Tibial artery (tissue), 4 donors: ENCODE data around the gene AGPS.

Experiments
- DNase-seq, 2 donors: peaks; one replicate each; pipeline ENCODE4 v3.0.0-alpha.2; 2019
- H3K27ac ChIP-seq, 2 donors: fragments of 200-600 bp; sonication (generic) in 1 of 2; 1 replicate in 1 of 2; 2 replicates in 1 of 2; pipeline ENCODE4 v1.5.1; 2018 to 2019; ENCODE audit warnings: mild to moderate bottlenecking in 1 of 2
- H3K27me3 ChIP-seq, 2 donors: fragments of 200-600 bp; sonication (generic) in 1 of 2; one replicate each; pipeline versions ENCODE4 v1.5.1 to v1.6.0; 2016 to 2019
- H3K36me3 ChIP-seq, 3 donors: fragments of 200-600 bp; sonication (generic) in 2 of 3; one replicate each; pipeline ENCODE4 v1.5.1; 2016 to 2019; ENCODE audit warnings: mild to moderate bottlenecking in 2 of 3
- H3K4me1 ChIP-seq, 4 donors: fragments of 200-600 bp; sonication (generic) in 2 of 4; 1 replicate in 3 of 4; 2 replicates in 1 of 4; pipeline ENCODE4 v1.5.1; 2016 to 2019
- H3K4me3 ChIP-seq, 2 donors: fragments of 200-600 bp; sonication (generic) in 1 of 2; 1 replicate in 1 of 2; 2 replicates in 1 of 2; pipeline ENCODE4 v1.5.1; 2018 to 2019; ENCODE audit warnings: mild to moderate bottlenecking in 2 of 2
- H3K9me3 ChIP-seq, 3 donors: fragments of 200-600 bp; sonication (generic) in 1 of 3; one replicate each; pipeline ENCODE4 v1.5.1; 2016 to 2019
- CTCF ChIP-seq, 2 experiments: fragments of 200-600 bp in 1 of 2; fragments of 450-650 bp in 1 of 2; IDR thresholded peaks; one replicate each; pipeline ENCODE4 v1.5.1; 2017 to 2019; ENCODE audit warnings: antibody characterized with exemption in 2 of 2, mild to moderate bottlenecking in 1 of 2, moderate library complexity in 1 of 2
- intact Hi-C: fragments of 100-400 bp; cut with DNase I; formaldehyde crosslinking; loops from one replicate; pipeline ENCODE4 v1.15.0; 2023; ENCODE audit warnings: low total_unique reads

Gene AGPS

GRCh38 chr2:177528351-177528933 lies 135.9 kb downstream of the AGPS start:
- H3K27ac ChIP-seq, result no peak overlapping the region
- H3K4me3 ChIP-seq, result no peak overlapping the region
- no peaks in the 10 kb centered on the region for H3K4me1 ChIP-seq
- no peak for DNase-seq
- no peaks in the 10 kb centered on the region for H3K27me3 ChIP-seq
- TF ChIP-seq CTCF (IDR thresholded peaks at IDR 0.05), result no peak
- peaks cover 0 to 8% (median 0%) of the 10 kb centered on the region in 3 donors for H3K36me3 ChIP-seq
- H3K9me3 ChIP-seq, result no peaks in the 10 kb centered on the region
- intact Hi-C loops, result no loop called here

- no peak for DNase-seq
- H3K4me3 ChIP-seq, result no peak overlapping the region
- TF ChIP-seq CTCF (IDR thresholded peaks at IDR 0.05), result no peak
- intact Hi-C loops, result no loop called here
- no peaks in the 10 kb centered on the region for H3K9me3 ChIP-seq
- H3K36me3 ChIP-seq, result peaks cover 0 to 8% (median 0%) of the 10 kb centered on the region in 3 donors
- no peaks in the 10 kb centered on the region for H3K27me3 ChIP-seq
- no peak overlapping the region for H3K27ac ChIP-seq
- no peaks in the 10 kb centered on the region for H3K4me1 ChIP-seq
Measured at GRCh38 chr2:177529166-177529565, 136.6 kb downstream of the AGPS start.

- Histone ChIP-seq H3K9me3 (no peaks in the 10 kb centered on the region), H3K4me3 (no peak overlapping the region), H3K36me3 (peaks cover 0 to 8% (median 0%) of the 10 kb centered on the region in 3 donors), H3K27ac (no peak overlapping the region), H3K4me1 (no peaks in the 10 kb centered on the region), H3K27me3 (no peaks in the 10 kb centered on the region)
- DNase-seq, result no peak
- intact Hi-C loops, result no loop called here
- TF ChIP-seq CTCF (IDR thresholded peaks at IDR 0.05), result no peak
Measured at GRCh38 chr2:177530561-177530960, 138.0 kb downstream of the AGPS start.

- H3K4me3 ChIP-seq, result no peak overlapping the region
- no peaks in the 10 kb centered on the region for H3K9me3 ChIP-seq
- H3K4me1 ChIP-seq, result no peaks in the 10 kb centered on the region
- no peak for TF ChIP-seq CTCF (IDR thresholded peaks at IDR 0.05)
- peaks cover 0 to 2% (median 0%) of the 10 kb centered on the region in 3 donors for H3K36me3 ChIP-seq
- DNase-seq, result no peak
- intact Hi-C loops, result no loop called here
- H3K27ac ChIP-seq, result no peak overlapping the region
- H3K27me3 ChIP-seq, result no peaks in the 10 kb centered on the region
Measured at GRCh38 chr2:177531706-177532105, 139.1 kb downstream of the AGPS start.

- Histone ChIP-seq H3K4me1 (no peaks in the 10 kb centered on the region), H3K27me3 (no peaks in the 10 kb centered on the region), H3K4me3 (no peak overlapping the region), H3K9me3 (no peaks in the 10 kb centered on the region), H3K36me3 (no peaks in the 10 kb centered on the region), H3K27ac (no peak overlapping the region)
- intact Hi-C loops, result no loop called here
- TF ChIP-seq CTCF (IDR thresholded peaks at IDR 0.05), result no peak
- DNase-seq, result no peak
Measured at GRCh38 chr2:177532567-177532966, 140.0 kb downstream of the AGPS start.

GRCh38 chr2:177533253-177533652 lies 140.7 kb downstream of the AGPS start:
- H3K9me3 ChIP-seq, result no peaks in the 10 kb centered on the region
- no peak overlapping the region for H3K4me3 ChIP-seq
- no peak overlapping the region for H3K27ac ChIP-seq
- H3K36me3 ChIP-seq, result peaks cover 0 to under 1% (median 0%) of the 10 kb centered on the region in 3 donors
- no peaks in the 10 kb centered on the region for H3K4me1 ChIP-seq
- H3K27me3 ChIP-seq, result no peaks in the 10 kb centered on the region
- DNase-seq, result no peak
- no peak for TF ChIP-seq CTCF (IDR thresholded peaks at IDR 0.05)
- intact Hi-C loops, result no loop called here
